Measurements from ENCODE around the gene UGT1A8. TPM values are rescaled to one million over a fixed set of nuclear protein-coding genes. Genes with fewer than 3 reads are reported as not detected.

UGT1A8 gene
- total RNA-seq, 1 donor from 2014 or later = not detected

DNA sequence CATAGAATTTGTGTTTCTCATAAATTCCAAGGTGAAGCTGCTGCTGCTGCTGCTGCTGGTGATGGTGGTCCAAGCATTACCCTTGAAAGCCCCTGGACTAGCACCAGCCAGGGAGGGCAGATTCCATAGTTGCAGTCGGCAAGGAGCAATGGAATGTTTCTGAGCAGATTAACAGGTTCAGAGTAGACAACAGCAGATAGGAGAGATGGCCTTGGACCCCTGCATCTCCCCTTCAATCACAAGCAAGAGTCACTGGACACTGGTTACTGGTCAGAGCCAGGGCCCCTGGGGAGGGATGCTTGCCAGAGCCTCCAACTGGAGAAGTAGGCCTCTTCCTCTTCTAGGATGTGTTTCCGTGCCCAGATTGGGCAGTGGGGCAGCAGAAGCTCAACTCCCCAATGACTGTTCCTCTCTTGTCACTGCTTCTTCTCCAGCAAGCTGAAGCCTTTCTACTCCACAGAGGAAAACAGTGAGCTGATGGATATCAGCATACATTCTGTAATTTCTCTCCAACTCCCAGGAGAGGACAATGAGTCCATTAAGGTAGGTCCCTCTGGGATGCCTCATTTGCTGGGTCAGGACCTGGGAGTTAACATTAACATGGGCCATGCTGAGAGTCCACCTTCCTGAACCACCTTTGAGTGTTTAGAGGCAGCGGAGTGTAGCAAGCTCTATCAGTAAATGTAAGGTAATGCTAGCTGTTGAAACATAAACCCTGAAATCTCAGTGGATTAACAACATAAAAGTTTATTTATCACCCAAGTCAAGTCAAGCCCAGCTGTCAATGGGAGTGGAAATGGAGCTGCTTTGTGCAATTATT lies 196.0 kb downstream of the UGT1A8 start:
- intact Hi-C loops (cut with micrococcal nuclease) = no loop called here
- no peak for TF ChIP-seq CTCF (IDR thresholded peaks at IDR 0.05; ENCODE audit: borderline replicate concordance)
- no peak for DNase-seq

DNA sequence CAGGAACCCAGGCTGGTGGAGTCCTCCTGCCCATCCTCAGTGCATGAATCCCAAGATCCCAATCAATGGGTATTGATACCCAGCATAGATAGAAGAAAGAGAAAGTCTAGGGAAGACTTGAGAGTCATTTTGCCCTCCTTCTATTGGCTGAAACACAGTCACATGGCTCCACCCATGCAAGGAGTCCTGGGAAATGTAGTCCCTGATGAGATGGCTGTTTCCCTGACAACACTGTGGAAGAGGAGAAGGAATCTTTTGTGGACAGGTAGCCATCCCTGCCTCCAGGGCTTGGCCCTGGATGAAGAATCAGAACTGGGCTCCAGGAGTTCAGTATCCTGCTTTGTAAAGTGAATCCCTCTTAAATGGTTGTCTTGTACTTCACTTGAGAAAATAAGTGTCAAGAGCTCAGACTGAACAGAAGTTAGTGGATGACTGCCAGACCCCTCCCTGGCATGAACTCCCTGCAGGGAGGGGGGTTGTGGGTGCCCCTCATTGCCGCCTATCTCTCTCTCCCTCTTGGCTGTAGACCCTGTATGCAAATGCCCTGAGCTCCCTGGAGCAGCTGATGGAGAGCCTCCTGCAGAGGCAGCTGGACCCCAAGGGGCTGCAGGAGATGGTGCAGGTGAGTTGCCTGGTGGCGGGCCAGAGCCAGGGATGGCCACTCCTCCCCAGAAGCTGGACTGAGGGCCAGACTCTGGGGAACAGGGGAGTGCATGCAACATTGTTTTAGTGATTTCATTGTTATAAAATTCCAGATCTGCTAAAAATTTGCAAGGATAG lies 196.8 kb downstream of the UGT1A8 start:
- no peaks in the 10 kb centered on the region for H3K36me3 ChIP-seq
- intact Hi-C loops (cut with micrococcal nuclease) = no loop called here
- no peaks in the 10 kb centered on the region for H3K4me1 ChIP-seq
- H3K27ac ChIP-seq (replicated peaks) = no peak overlapping the region
- H3K27me3 ChIP-seq (ENCODE audit: low read depth) = peaks cover 40% of the 10 kb centered on the region
- no peak for TF ChIP-seq CTCF (IDR thresholded peaks at IDR 0.05; ENCODE audit: borderline replicate concordance)
- no peak for DNase-seq
- peaks cover 11% of the 10 kb centered on the region for H3K9me3 ChIP-seq (replicated peaks)
- no peak overlapping the region for H3K4me3 ChIP-seq

More for the DNA sequence above, 196.0 kb downstream of the UGT1A8 start:
- Histone ChIP-seq H3K36me3 (no peaks in the 10 kb centered on the region), H3K4me1 (no peaks in the 10 kb centered on the region), H3K4me3 (no peak overlapping the region), H3K27ac (replicated peaks) (no peak overlapping the region), H3K9me3 (replicated peaks) (peaks cover 11% of the 10 kb centered on the region), H3K27me3 (ENCODE audit: low read depth) (peaks cover 41% of the 10 kb centered on the region)

- no peaks in the 10 kb centered on the region for H3K36me3 ChIP-seq
- no peak overlapping the region for H3K27ac ChIP-seq (replicated peaks)
- intact Hi-C loops (cut with micrococcal nuclease) = no loop called here
- TF ChIP-seq CTCF (IDR thresholded peaks at IDR 0.05; ENCODE audit: borderline replicate concordance) = no peak
- no peak overlapping the region for H3K4me3 ChIP-seq
- no peaks in the 10 kb centered on the region for H3K4me1 ChIP-seq
- no peak for DNase-seq
- peaks cover 31% of the 10 kb centered on the region for H3K27me3 ChIP-seq (ENCODE audit: low read depth)
- H3K9me3 ChIP-seq (replicated peaks) = peaks cover 11% of the 10 kb centered on the region
Measured at GRCh38 chr2:233815861-233816260, 198.4 kb downstream of the UGT1A8 start.

DNA sequence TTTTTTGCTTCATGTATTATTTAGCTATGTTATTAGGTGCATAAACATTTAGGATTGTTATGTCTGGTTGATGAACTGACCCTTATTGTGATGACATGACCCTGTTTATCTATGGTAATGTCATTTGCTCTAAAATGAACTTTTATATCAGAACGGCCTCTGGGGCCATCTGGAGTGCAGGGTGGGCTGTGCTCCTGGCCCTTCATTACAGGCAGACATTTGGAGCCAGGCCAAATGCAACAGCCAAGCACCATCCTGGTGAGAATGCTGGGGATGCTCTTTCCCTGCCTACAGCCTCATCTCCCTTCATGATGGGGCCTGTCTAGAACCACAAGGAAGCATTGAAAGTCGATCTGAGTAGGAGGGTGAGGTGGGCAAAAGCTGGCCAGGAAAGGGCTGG lies 198.9 kb downstream of the UGT1A8 start:
- peaks cover 26% of the 10 kb centered on the region for H3K27me3 ChIP-seq (ENCODE audit: low read depth)
- H3K4me1 ChIP-seq = no peaks in the 10 kb centered on the region
- H3K4me3 ChIP-seq = no peak overlapping the region
- H3K36me3 ChIP-seq = no peaks in the 10 kb centered on the region
- intact Hi-C loops (cut with micrococcal nuclease) = no loop called here
- DNase-seq = no peak
- no peak overlapping the region for H3K27ac ChIP-seq (replicated peaks)
- peaks cover 11% of the 10 kb centered on the region for H3K9me3 ChIP-seq (replicated peaks)
- no peak for TF ChIP-seq CTCF (IDR thresholded peaks at IDR 0.05; ENCODE audit: borderline replicate concordance)

- no peaks in the 10 kb centered on the region for H3K36me3 ChIP-seq
- no peaks in the 10 kb centered on the region for H3K4me1 ChIP-seq
- peaks cover 11% of the 10 kb centered on the region for H3K9me3 ChIP-seq (replicated peaks)
- intact Hi-C loops (cut with micrococcal nuclease) = no loop called here
- H3K27ac ChIP-seq (replicated peaks) = no peak overlapping the region
- TF ChIP-seq CTCF (IDR thresholded peaks at IDR 0.05; ENCODE audit: borderline replicate concordance) = no peak
- no peak overlapping the region for H3K4me3 ChIP-seq
- H3K27me3 ChIP-seq (ENCODE audit: low read depth) = peaks cover 22% of the 10 kb centered on the region
- DNase-seq = no peak
Measured at GRCh38 chr2:233816771-233817170, 199.3 kb downstream of the UGT1A8 start.
